SK-N-SH treated with all-trans-retinoic acid at 6 μM for 48 hours (cell line): ENCODE measurements around the gene GPC2.

Experiments used
- ARNTL ChIP-seq: fragments of 450-650 bp; formaldehyde crosslinking; IDR thresholded peaks from 2 replicates; pipeline ENCODE4 v1.5.0; 2020; ENCODE audit warnings: low read depth, mild to moderate bottlenecking, moderate library complexity, borderline replicate concordance
- BACH2 ChIP-seq: fragments of 250-450 bp; sonication (Bioruptor Pico); IDR thresholded peaks from 2 replicates; pipeline ENCODE4 v1.9.0; 2021; ENCODE audit warnings: mild to moderate bottlenecking, borderline replicate concordance
- CREB5 ChIP-seq: fragments of 250-450 bp; sonication (Bioruptor Pico); IDR thresholded peaks from 2 replicates; pipeline ENCODE4 v1.5.1; 2020; ENCODE audit warnings: low read depth, mild to moderate bottlenecking, moderate library complexity
- CSRNP3 ChIP-seq: fragments of 250-450 bp; sonication (Bioruptor Pico); IDR thresholded peaks from 2 replicates; pipeline ENCODE4 v1.5.1; 2021; ENCODE audit warnings: mild to moderate bottlenecking, moderate library complexity
- GLIS3 ChIP-seq: fragments of 250-450 bp; sonication (Bioruptor Pico); IDR thresholded peaks from 2 replicates; pipeline ENCODE4 v1.5.0; 2020; ENCODE audit warnings: mild to moderate bottlenecking, moderate library complexity
- ISL1 ChIP-seq: fragments of 250-450 bp; sonication (Bioruptor Pico); IDR thresholded peaks from 2 replicates; pipeline ENCODE4 v2.1.2; 2022; ENCODE audit warnings: mild to moderate bottlenecking, moderate library complexity
- PATZ1 ChIP-seq: fragments of 250-450 bp; sonication (Bioruptor Pico); IDR thresholded peaks from 2 replicates; pipeline ENCODE4 v1.8.0; 2020; ENCODE audit warnings: mild to moderate bottlenecking, moderate library complexity, borderline replicate concordance
- SNAI2 ChIP-seq: fragments of 250-450 bp; sonication (Bioruptor Pico); IDR thresholded peaks from 2 replicates; pipeline ENCODE4 v1.5.0; 2020; ENCODE audit warnings: mild to moderate bottlenecking, moderate library complexity
- TCF4 ChIP-seq: fragments of 250-450 bp; sonication (Bioruptor Pico); IDR thresholded peaks from 2 replicates; pipeline ENCODE4 v1.8.0; 2021; ENCODE audit warnings: mild to moderate bottlenecking, moderate library complexity, borderline replicate concordance
- TSHZ2 ChIP-seq: fragments of 250-450 bp; sonication (Bioruptor Pico); IDR thresholded peaks from 2 replicates; pipeline ENCODE4 v1.5.0; 2020; ENCODE audit warnings: mild to moderate bottlenecking, moderate library complexity
- ZFP30 ChIP-seq: fragments of 450-650 bp; formaldehyde crosslinking; IDR thresholded peaks from 2 replicates; pipeline ENCODE4 v1.5.0; 2022; ENCODE audit warnings: mild to moderate bottlenecking, moderate library complexity

GRCh38 chr7:100171087-100171681 is 6.0 kb downstream of the GPC2 start:
- TF ChIP-seq GLIS3 (CRISPR knock-in tag) = no peak
- TF ChIP-seq ARNTL (CRISPR knock-in tag) = no peak
- no peak for TF ChIP-seq CREB5
- TF ChIP-seq PATZ1 (CRISPR knock-in tag) = no peak
- no peak for TF ChIP-seq ZFP30 (CRISPR knock-in tag)
- no peak for TF ChIP-seq TSHZ2 (CRISPR knock-in tag)
- no peak for TF ChIP-seq SNAI2 (CRISPR knock-in tag)
- TF ChIP-seq ISL1 (CRISPR knock-in tag) = no peak
- TF ChIP-seq CSRNP3 (CRISPR knock-in tag) = no peak
- no peak for TF ChIP-seq BACH2 (CRISPR knock-in tag)
- TF ChIP-seq TCF4 (CRISPR knock-in tag) = no peak
